H1 (cell line): Measurements from ENCODE around the gene ELOF1. TPM values are rescaled to one million over a fixed set of nuclear protein-coding genes. Genes with fewer than 3 reads are reported as not detected.

ENCODE experiments used
- MAFK ChIP-seq: IDR thresholded peaks from 2 replicates; pipeline ENCODE4 v1.6.1; 2012; ENCODE audit warnings: low read depth, mild to moderate bottlenecking, improper control_type of control experiment, low read length
- POLR2A ChIP-seq, 2 experiments: IDR thresholded peaks; 1 replicate in 1 of 2; 2 replicates in 1 of 2; pipeline ENCODE4 v1.6.1; 2011; ENCODE audit warnings: low read depth in 2 of 2, low read length in 2 of 2, mild to moderate bottlenecking in 2 of 2; ENCODE audit errors: control extremely low read depth in 1 of 2
- polyA plus RNA-seq, 7 experiments: library from polyadenylated mRNA; depleted of rRNA in 3 of 7; stranded (reverse) in 5 of 7; unstranded in 2 of 7; fragments of >200 nt in 5 of 7; fragments of 200-250 nt in 2 of 7; gene quantifications; 1 replicate in 5 of 7; 2 replicates in 1 of 7; 4 replicates in 1 of 7; pipeline versions ENCODE4 v1.2.1 to v1.2.3, GENCODE V29; 2011 to 2013; ENCODE audit warnings: missing spikeins in 2 of 7, mixed read lengths in 2 of 7
- total RNA-seq: library from RNA; stranded (reverse); fragmentation: NEBNext Ultra II Directional; extraction: Animal tissue kit (Norgen Biotek cat#: 25700); gene quantifications from 2 replicates; pipeline ENCODE4 v1.2.1, GENCODE V29; 2021
- TF ChIP-seq, protein P1 (sequence below): fragments of 300-600 bp; sonication (generic); IDR thresholded peaks from 2 replicates; pipeline ENCODE4 v1.7.1; 2012; ENCODE audit warnings: low read length, moderate library complexity, mild to moderate bottlenecking, inconsistent platforms; ENCODE audit not compliant: insufficient replicate concordance
- TF ChIP-seq, protein P2 (sequence below), 3 experiments: IDR thresholded peaks; 1 replicate in 2 of 3; 2 replicates in 1 of 3; pipeline versions ENCODE4 v1.5.1 to v1.6.1; 2011; ENCODE audit warnings: low read length in 3 of 3, mild to moderate bottlenecking in 3 of 3, inconsistent platforms in 2 of 3, low read depth in 1 of 3, moderate library complexity in 1 of 3; ENCODE audit not compliant: insufficient read depth in 1 of 3; ENCODE audit errors: control extremely low read depth in 1 of 3

The ELOF1 gene
- total and polyA plus RNA-seq, 2 of the 8 experiments (the other 6 are each of a cell fraction or from before 2014, with no cell fraction given), result 84.2 to 101 TPM

DNA sequence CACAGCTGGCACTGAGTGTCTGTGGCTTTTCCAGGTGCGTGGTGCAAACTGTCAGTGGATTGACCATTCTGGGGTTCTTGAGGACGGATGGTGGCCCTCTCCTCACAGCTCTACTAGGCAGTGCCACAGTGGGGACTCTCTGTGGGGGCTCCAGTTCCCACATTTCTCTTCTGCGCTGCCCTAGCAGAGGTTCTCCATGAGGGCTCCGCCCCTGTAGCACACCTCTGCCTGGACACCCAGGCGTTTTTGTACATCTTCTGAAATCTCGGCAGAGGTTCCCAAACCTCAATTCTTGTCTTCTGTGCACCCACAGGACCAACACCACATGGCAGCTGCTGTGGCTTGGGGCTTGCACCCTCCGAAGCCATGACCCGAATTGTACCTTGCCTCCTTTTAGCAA, 47.5 kb upstream of the ELOF1 start (continued):
- TF ChIP-seq, protein P1, sequence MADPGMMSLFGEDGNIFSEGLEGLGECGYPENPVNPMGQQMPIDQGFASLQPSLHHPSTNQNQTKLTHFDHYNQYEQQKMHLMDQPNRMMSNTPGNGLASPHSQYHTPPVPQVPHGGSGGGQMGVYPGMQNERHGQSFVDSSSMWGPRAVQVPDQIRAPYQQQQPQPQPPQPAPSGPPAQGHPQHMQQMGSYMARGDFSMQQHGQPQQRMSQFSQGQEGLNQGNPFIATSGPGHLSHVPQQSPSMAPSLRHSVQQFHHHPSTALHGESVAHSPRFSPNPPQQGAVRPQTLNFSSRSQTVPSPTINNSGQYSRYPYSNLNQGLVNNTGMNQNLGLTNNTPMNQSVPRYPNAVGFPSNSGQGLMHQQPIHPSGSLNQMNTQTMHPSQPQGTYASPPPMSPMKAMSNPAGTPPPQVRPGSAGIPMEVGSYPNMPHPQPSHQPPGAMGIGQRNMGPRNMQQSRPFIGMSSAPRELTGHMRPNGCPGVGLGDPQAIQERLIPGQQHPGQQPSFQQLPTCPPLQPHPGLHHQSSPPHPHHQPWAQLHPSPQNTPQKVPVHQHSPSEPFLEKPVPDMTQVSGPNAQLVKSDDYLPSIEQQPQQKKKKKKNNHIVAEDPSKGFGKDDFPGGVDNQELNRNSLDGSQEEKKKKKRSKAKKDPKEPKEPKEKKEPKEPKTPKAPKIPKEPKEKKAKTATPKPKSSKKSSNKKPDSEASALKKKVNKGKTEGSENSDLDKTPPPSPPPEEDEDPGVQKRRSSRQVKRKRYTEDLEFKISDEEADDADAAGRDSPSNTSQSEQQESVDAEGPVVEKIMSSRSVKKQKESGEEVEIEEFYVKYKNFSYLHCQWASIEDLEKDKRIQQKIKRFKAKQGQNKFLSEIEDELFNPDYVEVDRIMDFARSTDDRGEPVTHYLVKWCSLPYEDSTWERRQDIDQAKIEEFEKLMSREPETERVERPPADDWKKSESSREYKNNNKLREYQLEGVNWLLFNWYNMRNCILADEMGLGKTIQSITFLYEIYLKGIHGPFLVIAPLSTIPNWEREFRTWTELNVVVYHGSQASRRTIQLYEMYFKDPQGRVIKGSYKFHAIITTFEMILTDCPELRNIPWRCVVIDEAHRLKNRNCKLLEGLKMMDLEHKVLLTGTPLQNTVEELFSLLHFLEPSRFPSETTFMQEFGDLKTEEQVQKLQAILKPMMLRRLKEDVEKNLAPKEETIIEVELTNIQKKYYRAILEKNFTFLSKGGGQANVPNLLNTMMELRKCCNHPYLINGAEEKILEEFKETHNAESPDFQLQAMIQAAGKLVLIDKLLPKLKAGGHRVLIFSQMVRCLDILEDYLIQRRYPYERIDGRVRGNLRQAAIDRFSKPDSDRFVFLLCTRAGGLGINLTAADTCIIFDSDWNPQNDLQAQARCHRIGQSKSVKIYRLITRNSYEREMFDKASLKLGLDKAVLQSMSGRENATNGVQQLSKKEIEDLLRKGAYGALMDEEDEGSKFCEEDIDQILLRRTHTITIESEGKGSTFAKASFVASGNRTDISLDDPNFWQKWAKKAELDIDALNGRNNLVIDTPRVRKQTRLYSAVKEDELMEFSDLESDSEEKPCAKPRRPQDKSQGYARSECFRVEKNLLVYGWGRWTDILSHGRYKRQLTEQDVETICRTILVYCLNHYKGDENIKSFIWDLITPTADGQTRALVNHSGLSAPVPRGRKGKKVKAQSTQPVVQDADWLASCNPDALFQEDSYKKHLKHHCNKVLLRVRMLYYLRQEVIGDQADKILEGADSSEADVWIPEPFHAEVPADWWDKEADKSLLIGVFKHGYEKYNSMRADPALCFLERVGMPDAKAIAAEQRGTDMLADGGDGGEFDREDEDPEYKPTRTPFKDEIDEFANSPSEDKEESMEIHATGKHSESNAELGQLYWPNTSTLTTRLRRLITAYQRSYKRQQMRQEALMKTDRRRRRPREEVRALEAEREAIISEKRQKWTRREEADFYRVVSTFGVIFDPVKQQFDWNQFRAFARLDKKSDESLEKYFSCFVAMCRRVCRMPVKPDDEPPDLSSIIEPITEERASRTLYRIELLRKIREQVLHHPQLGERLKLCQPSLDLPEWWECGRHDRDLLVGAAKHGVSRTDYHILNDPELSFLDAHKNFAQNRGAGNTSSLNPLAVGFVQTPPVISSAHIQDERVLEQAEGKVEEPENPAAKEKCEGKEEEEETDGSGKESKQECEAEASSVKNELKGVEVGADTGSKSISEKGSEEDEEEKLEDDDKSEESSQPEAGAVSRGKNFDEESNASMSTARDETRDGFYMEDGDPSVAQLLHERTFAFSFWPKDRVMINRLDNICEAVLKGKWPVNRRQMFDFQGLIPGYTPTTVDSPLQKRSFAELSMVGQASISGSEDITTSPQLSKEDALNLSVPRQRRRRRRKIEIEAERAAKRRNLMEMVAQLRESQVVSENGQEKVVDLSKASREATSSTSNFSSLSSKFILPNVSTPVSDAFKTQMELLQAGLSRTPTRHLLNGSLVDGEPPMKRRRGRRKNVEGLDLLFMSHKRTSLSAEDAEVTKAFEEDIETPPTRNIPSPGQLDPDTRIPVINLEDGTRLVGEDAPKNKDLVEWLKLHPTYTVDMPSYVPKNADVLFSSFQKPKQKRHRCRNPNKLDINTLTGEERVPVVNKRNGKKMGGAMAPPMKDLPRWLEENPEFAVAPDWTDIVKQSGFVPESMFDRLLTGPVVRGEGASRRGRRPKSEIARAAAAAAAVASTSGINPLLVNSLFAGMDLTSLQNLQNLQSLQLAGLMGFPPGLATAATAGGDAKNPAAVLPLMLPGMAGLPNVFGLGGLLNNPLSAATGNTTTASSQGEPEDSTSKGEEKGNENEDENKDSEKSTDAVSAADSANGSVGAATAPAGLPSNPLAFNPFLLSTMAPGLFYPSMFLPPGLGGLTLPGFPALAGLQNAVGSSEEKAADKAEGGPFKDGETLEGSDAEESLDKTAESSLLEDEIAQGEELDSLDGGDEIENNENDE, result no peak
- TF ChIP-seq, protein P2, sequence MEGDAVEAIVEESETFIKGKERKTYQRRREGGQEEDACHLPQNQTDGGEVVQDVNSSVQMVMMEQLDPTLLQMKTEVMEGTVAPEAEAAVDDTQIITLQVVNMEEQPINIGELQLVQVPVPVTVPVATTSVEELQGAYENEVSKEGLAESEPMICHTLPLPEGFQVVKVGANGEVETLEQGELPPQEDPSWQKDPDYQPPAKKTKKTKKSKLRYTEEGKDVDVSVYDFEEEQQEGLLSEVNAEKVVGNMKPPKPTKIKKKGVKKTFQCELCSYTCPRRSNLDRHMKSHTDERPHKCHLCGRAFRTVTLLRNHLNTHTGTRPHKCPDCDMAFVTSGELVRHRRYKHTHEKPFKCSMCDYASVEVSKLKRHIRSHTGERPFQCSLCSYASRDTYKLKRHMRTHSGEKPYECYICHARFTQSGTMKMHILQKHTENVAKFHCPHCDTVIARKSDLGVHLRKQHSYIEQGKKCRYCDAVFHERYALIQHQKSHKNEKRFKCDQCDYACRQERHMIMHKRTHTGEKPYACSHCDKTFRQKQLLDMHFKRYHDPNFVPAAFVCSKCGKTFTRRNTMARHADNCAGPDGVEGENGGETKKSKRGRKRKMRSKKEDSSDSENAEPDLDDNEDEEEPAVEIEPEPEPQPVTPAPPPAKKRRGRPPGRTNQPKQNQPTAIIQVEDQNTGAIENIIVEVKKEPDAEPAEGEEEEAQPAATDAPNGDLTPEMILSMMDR (IDR thresholded peaks at IDR 0.05; ENCODE audit: control extremely low read depth in 1 of 3, insufficient read depth in 1 of 3, low read depth in 1 of 3, low read length in 3 of 3), result no peak
- no peak for TF ChIP-seq POLR2A (IDR thresholded peaks at IDR 0.05; ENCODE audit: control extremely low read depth in 1 of 2, low read depth in 2 of 2, low read length in 2 of 2)
- TF ChIP-seq MAFK, result no peak
